Neuronal stem cell (in vitro differentiated cells): Measurements from ENCODE around the gene RIMBP3C.
"Not testable (repeated sequence)": the region's sequence is repeated elsewhere in the genome, so short reads cannot be mapped to it uniquely, and the experiment has no call there.

Experiments
- DNase-seq: peaks from one replicate; pipeline ENCODE4 v3.0.0-alpha.2; 2013; ENCODE audit warnings: low spot score
- H2AFZ ChIP-seq: one replicate; pipeline ENCODE4 v1.6.1; 2013; ENCODE audit warnings: mild to moderate bottlenecking, low read length, inconsistent platforms
- H2AK5ac ChIP-seq: 2 replicates; pipeline ENCODE4 v1.6.1; 2013; ENCODE audit warnings: low read depth, mild to moderate bottlenecking, inconsistent platforms, low read length, moderate library complexity, mixed read lengths
- H2BK120ac ChIP-seq: 2 replicates; pipeline ENCODE4 v1.6.1; 2013; ENCODE audit warnings: low read depth, mild to moderate bottlenecking, inconsistent platforms, low read length, moderate library complexity, mixed read lengths
- H2BK12ac ChIP-seq: one replicate; pipeline ENCODE4 v1.6.1; 2013; ENCODE audit warnings: low read length, inconsistent platforms
- H2BK15ac ChIP-seq: 2 replicates; pipeline ENCODE4 v1.6.1; 2013; ENCODE audit warnings: mild to moderate bottlenecking, low read length, inconsistent platforms, mixed read lengths
- H2BK5ac ChIP-seq: one replicate; pipeline ENCODE4 v1.6.1; 2013; ENCODE audit warnings: inconsistent platforms, mild to moderate bottlenecking, low read length, moderate library complexity
- H3K14ac ChIP-seq: one replicate; pipeline ENCODE4 v1.6.1; 2013; ENCODE audit warnings: low read length, inconsistent platforms
- H3K18ac ChIP-seq: 2 replicates; pipeline ENCODE4 v1.6.1; 2013; ENCODE audit warnings: low read length, inconsistent platforms
- H3K23ac ChIP-seq: 2 replicates; pipeline ENCODE4 v1.6.1; 2013; ENCODE audit warnings: low read depth, mild to moderate bottlenecking, mixed read lengths, low read length, inconsistent platforms; ENCODE audit not compliant: poor library complexity
- H3K27ac ChIP-seq: replicated peaks from 3 replicates; pipeline ENCODE4 v1.5.1; 2013; ENCODE audit warnings: low read length, inconsistent platforms
- H3K27me3 ChIP-seq, 3 experiments: 2 replicates each; pipeline ENCODE4 v1.6.1; 2013; ENCODE audit warnings: low read length in 3 of 3, mild to moderate bottlenecking in 2 of 3, inconsistent platforms in 1 of 3, low read depth in 1 of 3, mixed read lengths in 1 of 3, moderate library complexity in 1 of 3; ENCODE audit not compliant: control insufficient read depth in 3 of 3, insufficient read depth in 3 of 3
- H3K36me3 ChIP-seq, 2 donors: replicated peaks in 1 of 2; 2 replicates each; pipeline ENCODE4 v1.6.1; 2013; ENCODE audit warnings: low read length in 2 of 2; ENCODE audit not compliant: control insufficient read depth in 2 of 2, insufficient read depth in 2 of 2
- H3K4ac ChIP-seq: 2 replicates; pipeline ENCODE4 v1.6.1; 2013; ENCODE audit warnings: inconsistent platforms, mild to moderate bottlenecking, low read length, moderate library complexity
- H3K4me1 ChIP-seq, 2 donors: 1 replicate in 1 of 2; 2 replicates in 1 of 2; pipeline ENCODE4 v1.6.1; 2013; ENCODE audit warnings: low read length in 2 of 2, low read depth in 1 of 2; ENCODE audit not compliant: control insufficient read depth in 2 of 2, insufficient read depth in 1 of 2
- H3K4me2 ChIP-seq: one replicate; pipeline ENCODE4 v1.6.1; 2013; ENCODE audit warnings: mild to moderate bottlenecking, low read length, inconsistent platforms; ENCODE audit not compliant: insufficient read depth, poor library complexity, severe bottlenecking
- H3K4me3 ChIP-seq, 2 donors: 2 replicates each; pipeline ENCODE4 v1.5.1; 2013; ENCODE audit warnings: low read length in 2 of 2, mild to moderate bottlenecking in 2 of 2, inconsistent platforms in 1 of 2, moderate library complexity in 1 of 2
- H3K79me1 ChIP-seq: one replicate; pipeline ENCODE4 v1.6.1; 2013; ENCODE audit warnings: low read depth, mild to moderate bottlenecking, inconsistent platforms, low read length, moderate library complexity
- H3K9ac ChIP-seq: one replicate; pipeline ENCODE4 v1.6.1; 2013; ENCODE audit warnings: mild to moderate bottlenecking, low read depth, low read length, inconsistent platforms; ENCODE audit not compliant: poor library complexity
- H3K9me3 ChIP-seq, 2 donors: replicated peaks in 1 of 2; 2 replicates each; pipeline versions ENCODE3 to v1.6.1; 2013; ENCODE audit warnings: low read length in 2 of 2, mild to moderate bottlenecking in 2 of 2, inconsistent platforms in 1 of 2, low read depth in 1 of 2, mixed read lengths in 1 of 2, moderate library complexity in 1 of 2; ENCODE audit not compliant: control insufficient read depth in 2 of 2, insufficient read depth in 1 of 2
- H4K8ac ChIP-seq: one replicate; pipeline ENCODE4 v1.6.1; 2013; ENCODE audit warnings: low read depth, mild to moderate bottlenecking, inconsistent platforms, low read length, moderate library complexity
- H4K91ac ChIP-seq: one replicate; pipeline ENCODE4 v1.6.1; 2013; ENCODE audit warnings: low read length, low read depth, mild to moderate bottlenecking, inconsistent platforms; ENCODE audit not compliant: poor library complexity
- WGBS, 2 donors: extraction: QIAGEN DNeasy Blood & Tissue Kit; methylation state at CpG; one replicate each; pipeline ENCODE4 v1.1.7; 2013; ENCODE audit warnings: missing lambda C conversion rate in 2 of 2, mixed read lengths in 1 of 2; ENCODE audit not compliant: insufficient read length in 2 of 2, insufficient replicate concordance in 1 of 2; ENCODE audit errors: extremely low coverage in 2 of 2; 5-methylcytosine and 5-hydroxymethylcytosine counted together

The RIMBP3C gene

DNA sequence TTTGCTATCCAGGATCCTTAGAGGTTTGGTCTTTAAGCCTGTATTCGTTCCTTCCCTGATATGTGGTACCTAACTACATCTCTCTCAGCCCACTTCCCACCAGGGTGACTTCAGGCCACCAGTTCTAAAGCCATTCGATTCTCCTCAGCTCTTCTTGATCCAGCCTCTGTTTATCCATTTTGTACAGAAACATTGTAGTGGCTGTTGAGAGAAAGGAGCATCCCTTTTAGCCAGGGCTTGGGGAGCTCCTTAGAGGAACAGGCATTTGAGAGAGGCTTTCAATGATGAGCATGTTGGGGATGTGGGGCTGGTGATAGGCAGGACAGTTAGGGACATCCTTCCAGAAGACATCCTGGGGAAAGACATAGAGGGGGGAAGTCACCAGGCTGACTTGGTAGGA is 34.1 kb upstream of the RIMBP3C start:
- Histone ChIP-seq H2BK120ac (no peak overlapping the region), H3K18ac (no peak overlapping the region), H3K9ac (no peak overlapping the region), H2AFZ (no peak overlapping the region), H4K91ac (no peak overlapping the region), H3K79me1 (peaks cover 7% of the 10 kb centered on the region), H2BK5ac (no peak overlapping the region), H2BK15ac (no peak overlapping the region), H3K36me3 (peaks cover 6 to 43% of the 10 kb centered on the region in 2 donors), H2AK5ac (no peak overlapping the region), H2BK12ac (no peak overlapping the region), H3K14ac (no peak overlapping the region), H3K4me3 (no peak overlapping the region), H3K27ac (no peak overlapping the region), H3K23ac (no peak overlapping the region), H3K27me3 (no peaks in the 10 kb centered on the region), H3K4me2 (no peak overlapping the region), H3K4ac (no peak overlapping the region), H3K9me3 (peaks cover 0 to 1% of the 10 kb centered on the region in 2 donors), H3K4me1 (no peaks in the 10 kb centered on the region), H4K8ac (no peak overlapping the region)
- DNase-seq, result no peak
- WGBS, 2 donors, result no CpG with 5 or more reads among the region's 2 CpGs

DNA sequence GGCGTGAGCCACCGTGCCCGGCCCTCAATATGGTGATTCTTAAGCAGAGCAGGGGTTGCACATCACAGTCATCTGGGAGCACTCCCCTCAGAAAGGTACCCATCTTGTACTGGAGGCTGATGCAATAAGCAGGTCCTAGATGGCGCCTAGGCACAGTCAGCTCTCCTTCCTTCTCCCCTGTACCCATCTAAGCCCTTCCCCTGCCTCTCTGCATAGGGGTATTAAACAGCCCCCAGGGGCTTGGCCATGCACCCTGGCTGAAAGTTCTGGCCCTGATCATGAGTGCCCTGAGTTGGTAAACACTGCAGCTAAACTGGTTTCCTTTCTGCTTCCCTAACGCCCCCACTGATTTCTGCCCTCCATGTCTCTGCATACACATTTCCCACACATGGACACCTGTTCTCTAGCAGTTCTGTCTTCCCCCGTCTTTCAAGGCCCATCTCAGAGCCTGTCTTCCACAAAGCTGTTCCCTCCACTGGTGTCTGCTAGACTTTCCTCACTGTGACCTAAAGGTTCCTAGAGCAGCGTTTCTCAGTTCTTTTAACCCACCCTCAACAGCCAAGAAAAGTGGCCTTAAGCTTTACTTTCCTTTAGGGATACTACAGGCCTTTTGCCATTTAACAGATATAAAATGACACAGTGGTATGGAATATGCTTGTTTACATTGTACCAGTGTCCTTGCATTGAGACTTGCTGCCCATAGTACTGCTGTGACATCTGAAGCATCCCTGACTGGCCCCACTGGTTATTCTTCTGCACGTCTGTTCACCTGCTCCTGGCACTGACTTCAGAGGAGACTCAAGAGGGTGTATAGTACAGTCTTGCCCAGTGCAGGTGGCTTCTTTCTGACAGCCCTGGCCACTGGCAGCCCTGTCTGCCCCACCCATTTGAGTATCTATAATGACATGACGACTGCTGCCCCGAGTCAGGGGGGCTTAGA is 31.8 kb upstream of the RIMBP3C start:
- Histone ChIP-seq H3K4me2 (no peak overlapping the region), H3K79me1 (peaks cover 14% of the 10 kb centered on the region), H3K27ac (no peak overlapping the region), H3K18ac (no peak overlapping the region), H2BK15ac (no peak overlapping the region), H3K14ac (no peak overlapping the region), H2BK12ac (no peak overlapping the region), H3K4me3 (no peak overlapping the region), H2AK5ac (no peak overlapping the region), H2BK120ac (no peak overlapping the region), H3K9ac (no peak overlapping the region), H3K27me3 (no peaks in the 10 kb centered on the region), H3K4me1 (no peaks in the 10 kb centered on the region), H4K8ac (no peak overlapping the region), H2AFZ (no peak overlapping the region), H3K4ac (no peak overlapping the region), H3K9me3 (peaks cover 0 to 1% of the 10 kb centered on the region in 2 donors), H4K91ac (no peak overlapping the region), H2BK5ac (no peak overlapping the region), H3K23ac (peak overlapping the region; percentile 5), H3K36me3 (peaks cover 4 to 39% of the 10 kb centered on the region in 2 donors)
- no peak for DNase-seq
- no CpG with 5 or more reads among the region's 10 CpGs for WGBS, 2 donors

DNA sequence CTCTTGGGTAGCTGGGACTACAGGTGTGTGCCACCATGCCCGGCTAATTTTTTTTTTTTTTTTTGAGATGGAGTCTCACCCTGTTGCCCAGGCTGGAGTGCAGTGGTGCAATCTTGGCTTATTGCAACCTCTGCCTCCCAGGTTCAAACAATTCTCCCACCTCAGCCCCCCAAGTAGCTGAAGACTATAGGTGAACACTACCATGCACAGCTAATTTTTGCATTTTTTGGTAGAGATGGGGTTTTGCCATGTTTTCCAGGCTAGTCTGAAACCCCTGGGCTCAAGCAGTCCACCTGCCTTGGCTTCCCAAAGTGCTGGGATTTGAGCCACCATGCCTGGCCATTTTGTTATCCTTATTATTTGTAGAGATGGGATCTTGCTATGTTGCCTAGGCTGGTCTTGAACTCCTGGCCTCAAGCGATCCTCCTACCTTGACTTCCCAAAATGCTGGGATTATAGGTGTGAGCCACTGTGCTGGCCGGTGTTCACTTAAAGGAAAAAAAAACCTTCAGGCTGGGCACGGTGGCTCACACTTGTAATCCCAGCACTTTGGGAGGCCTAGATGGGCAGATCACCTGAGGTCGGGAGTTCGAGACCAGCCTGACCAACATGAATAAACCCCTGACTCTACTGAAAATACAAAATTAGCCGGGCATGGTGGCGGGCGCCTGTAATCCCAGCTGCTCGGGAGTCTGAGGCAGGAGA is 29.9 kb upstream of the RIMBP3C start:
- no CpG with 5 or more reads among the region's 10 CpGs for WGBS, 2 donors
- H3K4ac ChIP-seq, H2AFZ ChIP-seq: not testable (repeated sequence)

DNA sequence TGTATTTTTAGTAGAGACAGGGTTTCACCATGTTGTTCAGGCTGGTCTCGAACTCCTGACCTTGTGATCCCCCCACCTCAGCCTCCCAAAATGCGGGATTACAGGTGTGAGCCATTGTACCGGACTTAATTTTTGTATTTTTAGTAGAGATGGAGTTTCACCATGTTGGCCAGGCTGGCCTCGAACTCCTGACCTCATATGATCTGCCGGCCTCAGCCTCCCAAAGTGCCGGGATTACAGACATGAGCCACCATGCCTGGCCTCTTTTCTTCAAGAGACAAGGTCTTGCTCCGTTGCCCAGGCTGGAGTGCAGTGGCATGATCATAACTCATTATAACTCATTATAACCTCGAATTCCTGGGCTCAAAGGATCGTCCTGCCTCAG is 29.4 kb upstream of the RIMBP3C start:
- H3K4me3 ChIP-seq, H3K27ac ChIP-seq: not testable (repeated sequence)

More for the DNA sequence above, 29.9 kb upstream of the RIMBP3C start:
- H3K4me1 ChIP-seq, H3K23ac ChIP-seq, H3K9me3 ChIP-seq, H2AK5ac ChIP-seq, H2BK12ac ChIP-seq, H2BK15ac ChIP-seq, H4K91ac ChIP-seq, H3K14ac ChIP-seq, H3K4me3 ChIP-seq, H4K8ac ChIP-seq, H2BK120ac ChIP-seq, H3K27ac ChIP-seq, H2BK5ac ChIP-seq, H3K4me2 ChIP-seq, H3K18ac ChIP-seq, DNase-seq, H3K9ac ChIP-seq, H3K27me3 ChIP-seq: not testable (repeated sequence)
- Histone ChIP-seq H3K36me3 (peaks cover 1 to 40% of the 10 kb centered on the region in 2 donors), H3K79me1 (peaks cover 15% of the 10 kb centered on the region)

More for the DNA sequence above, 29.4 kb upstream of the RIMBP3C start:
- H3K14ac ChIP-seq, H2BK5ac ChIP-seq, DNase-seq, H3K18ac ChIP-seq, H3K23ac ChIP-seq, H2BK15ac ChIP-seq, H4K91ac ChIP-seq, H4K8ac ChIP-seq, H2AK5ac ChIP-seq, H3K4me2 ChIP-seq, H3K9me3 ChIP-seq, H2AFZ ChIP-seq, H3K4ac ChIP-seq, H2BK12ac ChIP-seq, H3K27me3 ChIP-seq, H3K4me1 ChIP-seq, H2BK120ac ChIP-seq, H3K9ac ChIP-seq: not testable (repeated sequence)
- Histone ChIP-seq H3K79me1 (peaks cover 15% of the 10 kb centered on the region), H3K36me3 (peaks cover 1 to 35% of the 10 kb centered on the region in 2 donors)
- WGBS, 2 donors, result no CpG with 5 or more reads among the region's 9 CpGs
